ENCODE results near the gene TMEM81.

Gene TMEM81

GRCh38 chr1:205057808-205058575, 26.3 kb downstream of the TMEM81 start:
- DNase-seq = no peak

GRCh38 chr1:205056956-205057568, 27.2 kb downstream of the TMEM81 start:
- no peak for DNase-seq

- DNase-seq = no peak
Observed at GRCh38 chr1:205056188-205056611, 28.1 kb downstream of the TMEM81 start.

DNA sequence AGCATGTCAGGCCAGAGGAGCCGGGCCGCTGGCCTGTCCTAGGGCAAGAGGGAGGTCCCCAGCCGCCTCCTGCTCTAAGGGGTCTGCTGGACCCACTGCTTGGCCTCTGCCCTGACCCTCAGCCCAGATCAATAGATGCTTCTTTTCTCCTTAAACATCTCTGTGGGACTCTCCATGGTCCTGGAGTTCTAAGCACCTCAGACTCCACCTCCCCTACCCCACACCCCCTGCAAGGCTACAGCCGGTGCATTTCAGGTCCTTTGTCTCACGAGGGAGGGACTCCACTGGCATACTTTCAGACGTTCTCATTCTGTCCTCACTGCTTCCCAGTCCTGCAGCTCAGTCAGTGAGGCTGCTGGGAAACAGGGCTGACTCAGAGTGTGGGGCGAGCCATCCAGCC, 30.2 kb downstream of the TMEM81 start:
- DNase-seq = no peak

- no peak for DNase-seq
Observed at GRCh38 chr1:205053296-205053695, 31.0 kb downstream of the TMEM81 start.

DNA sequence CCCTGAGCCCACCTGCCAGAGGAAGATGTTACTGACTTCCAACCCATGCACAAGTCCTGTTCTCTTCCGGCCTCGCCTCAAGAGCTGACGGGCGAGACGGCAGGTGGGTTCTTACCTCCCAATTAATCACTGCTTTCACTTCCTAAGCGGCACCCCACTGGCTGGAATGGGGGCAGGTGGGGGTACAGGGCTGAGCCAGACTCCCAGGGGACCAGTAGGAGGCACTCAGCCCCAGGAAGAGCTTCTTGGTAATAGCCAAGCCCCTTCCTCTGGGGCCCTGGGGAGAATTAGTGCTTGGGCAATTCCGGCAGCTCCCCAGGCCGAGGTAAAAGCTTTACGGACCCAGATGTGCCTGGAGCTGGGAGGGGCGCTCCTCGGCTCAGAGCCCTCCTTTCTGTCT, 31.6 kb downstream of the TMEM81 start:
- no peak for DNase-seq

DNA sequence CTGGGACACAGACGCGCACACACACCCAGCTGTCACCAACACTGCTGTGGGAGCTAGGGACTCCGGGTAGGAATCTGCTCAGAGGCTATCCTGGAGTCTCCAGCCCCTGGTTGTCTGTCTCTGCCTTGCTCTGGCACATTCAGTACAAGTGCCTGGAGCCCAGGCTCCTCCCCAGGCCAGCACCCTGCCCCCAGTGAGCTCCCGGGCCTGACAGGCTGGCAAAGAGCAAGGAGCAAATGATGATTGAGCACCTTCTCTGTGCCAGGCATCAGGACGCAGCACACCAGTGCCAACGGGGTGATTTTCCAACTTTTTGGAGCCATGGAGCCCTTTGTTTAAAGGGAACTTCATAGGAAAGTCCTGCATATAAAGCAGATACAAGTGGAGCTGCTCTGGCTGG, 34.8 kb downstream of the TMEM81 start:
- DNase-seq = no peak

DNA sequence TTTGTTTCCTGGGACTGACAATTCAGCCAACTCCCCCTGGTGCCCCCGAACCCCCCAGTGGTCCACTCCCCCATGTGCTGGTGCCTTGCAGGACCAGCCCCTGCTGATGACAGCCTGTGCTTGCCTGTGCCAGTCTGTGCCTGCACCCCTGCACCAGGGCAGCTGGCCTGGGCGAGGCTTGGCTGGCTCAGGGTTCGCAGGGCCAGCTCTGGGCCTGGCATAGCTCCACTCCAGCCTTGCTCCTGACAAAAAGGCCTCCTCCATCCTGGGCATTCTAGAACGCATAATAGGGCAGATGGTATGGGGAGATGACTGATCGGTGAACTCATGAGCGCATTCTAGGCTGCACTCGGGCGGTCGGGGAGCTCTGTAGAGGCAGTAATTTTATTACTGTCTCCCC, 35.9 kb downstream of the TMEM81 start:
- DNase-seq = no peak

GRCh38 chr1:205047764-205048231, 36.5 kb downstream of the TMEM81 start:
- no peak for DNase-seq

- DNase-seq = no peak
Observed at GRCh38 chr1:205046870-205047269, 37.4 kb downstream of the TMEM81 start.

DNA sequence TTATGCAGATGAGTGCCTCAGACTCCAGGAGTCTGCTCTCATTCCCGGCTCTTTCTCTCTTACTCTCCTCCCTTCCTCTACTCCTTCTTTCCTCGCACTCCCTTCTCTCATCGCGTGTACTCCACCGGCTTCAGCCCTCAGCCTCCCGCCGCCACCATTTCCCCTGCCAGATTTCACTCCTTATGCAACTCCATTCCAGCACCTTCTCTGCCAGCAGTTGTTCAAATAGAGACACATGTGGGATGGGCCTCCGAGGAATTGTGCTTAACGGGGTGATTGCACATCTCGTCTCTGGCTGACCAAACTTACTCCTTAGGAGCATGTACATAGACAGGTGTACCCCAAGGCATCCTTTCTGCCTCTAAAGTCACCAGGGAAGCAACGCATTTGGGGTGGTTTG, 39.1 kb downstream of the TMEM81 start:
- no peak for DNase-seq

DNA sequence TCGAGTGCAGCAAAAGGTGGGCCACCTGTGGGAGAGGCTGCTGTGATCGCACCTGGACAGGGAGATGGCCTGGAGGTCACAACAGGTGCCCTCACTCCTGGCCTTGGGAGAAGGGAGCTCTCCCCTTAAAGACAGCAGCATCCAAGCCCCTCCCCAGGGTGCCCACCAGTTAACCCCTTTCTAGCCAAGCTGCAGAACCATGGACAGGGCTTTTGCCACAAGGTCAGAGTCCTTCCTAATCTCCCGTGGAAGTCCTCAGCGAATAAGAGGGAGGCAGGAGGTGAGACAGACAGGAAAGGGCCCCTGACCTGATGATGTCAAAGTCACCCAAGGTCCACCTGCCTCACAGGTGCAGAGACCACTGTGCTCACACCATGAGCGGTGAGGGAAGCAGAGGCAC, 39.5 kb downstream of the TMEM81 start:
- DNase-seq = no peak

DNA sequence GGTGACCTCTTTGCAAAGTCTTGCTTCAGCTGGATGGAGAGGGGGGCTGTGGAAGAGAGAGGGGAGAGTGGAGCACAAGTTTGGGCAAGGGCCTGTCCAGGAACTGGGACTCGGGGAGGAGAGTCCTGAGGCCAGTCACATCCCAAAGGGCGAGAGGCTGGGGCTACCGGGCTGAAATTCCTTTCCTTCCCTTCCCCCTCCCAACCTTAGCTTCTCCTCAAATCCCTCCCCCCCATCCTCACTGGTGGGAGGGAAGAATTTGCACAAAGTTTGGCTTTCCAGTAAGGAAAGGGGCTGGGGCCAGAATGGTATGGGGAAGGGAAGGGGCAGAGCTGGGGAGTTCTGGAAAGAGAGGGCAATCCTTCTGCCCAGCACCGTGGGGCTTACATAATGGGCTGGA, 40.4 kb downstream of the TMEM81 start:
- DNase-seq = no peak

DNA sequence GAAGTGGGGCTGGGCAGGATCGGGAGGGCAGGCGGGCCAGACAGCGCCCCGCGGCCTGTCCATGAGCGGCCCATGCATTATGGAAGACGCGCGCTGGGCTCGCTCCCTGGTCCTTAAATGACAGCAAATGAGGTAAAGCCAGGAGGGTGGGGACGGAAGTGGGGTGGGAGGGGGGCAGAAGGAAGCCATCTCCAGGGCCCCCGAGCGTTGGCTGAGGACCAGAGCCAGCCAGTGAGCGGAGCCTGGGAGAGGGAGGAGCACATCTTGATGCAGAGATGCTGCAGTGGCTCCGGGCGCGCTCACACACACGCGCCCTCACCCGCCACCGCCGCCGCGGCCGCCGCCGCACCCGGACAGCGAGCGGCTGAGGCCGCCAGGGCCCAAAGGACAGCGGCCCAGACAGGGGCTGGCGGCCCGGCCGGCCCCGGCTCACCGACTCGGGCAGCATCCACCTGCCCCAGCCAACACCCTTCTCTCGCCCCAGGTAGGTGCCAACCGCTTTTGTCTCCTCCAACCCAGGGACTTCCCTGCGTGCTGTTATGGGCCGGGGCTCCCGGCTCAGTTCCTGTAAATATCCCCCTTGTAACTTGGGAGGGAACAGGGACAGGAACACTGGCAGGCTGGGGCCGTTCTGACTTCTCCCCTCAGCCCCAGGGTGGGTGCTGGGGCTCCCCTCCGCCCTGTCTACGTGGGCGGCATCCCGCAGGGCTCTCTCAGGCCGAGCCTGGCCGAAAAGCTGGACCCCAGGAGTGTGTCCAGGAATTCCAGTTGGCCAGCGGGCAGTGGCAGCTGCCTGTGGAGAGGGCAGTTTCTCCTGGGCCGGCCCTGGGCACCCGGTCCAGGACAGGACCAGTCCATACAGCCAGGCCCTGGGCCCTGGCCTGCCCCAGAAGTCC, 41.1 kb downstream of the TMEM81 start, which contains the start of gene CNTN2:
CNTN2 (plus strand) TSS at position 302 of the 896 bp plus-strand sequence. CDS start 9,974 bp downstream, outside the sequence.
- DNase-seq = no peak

DNA sequence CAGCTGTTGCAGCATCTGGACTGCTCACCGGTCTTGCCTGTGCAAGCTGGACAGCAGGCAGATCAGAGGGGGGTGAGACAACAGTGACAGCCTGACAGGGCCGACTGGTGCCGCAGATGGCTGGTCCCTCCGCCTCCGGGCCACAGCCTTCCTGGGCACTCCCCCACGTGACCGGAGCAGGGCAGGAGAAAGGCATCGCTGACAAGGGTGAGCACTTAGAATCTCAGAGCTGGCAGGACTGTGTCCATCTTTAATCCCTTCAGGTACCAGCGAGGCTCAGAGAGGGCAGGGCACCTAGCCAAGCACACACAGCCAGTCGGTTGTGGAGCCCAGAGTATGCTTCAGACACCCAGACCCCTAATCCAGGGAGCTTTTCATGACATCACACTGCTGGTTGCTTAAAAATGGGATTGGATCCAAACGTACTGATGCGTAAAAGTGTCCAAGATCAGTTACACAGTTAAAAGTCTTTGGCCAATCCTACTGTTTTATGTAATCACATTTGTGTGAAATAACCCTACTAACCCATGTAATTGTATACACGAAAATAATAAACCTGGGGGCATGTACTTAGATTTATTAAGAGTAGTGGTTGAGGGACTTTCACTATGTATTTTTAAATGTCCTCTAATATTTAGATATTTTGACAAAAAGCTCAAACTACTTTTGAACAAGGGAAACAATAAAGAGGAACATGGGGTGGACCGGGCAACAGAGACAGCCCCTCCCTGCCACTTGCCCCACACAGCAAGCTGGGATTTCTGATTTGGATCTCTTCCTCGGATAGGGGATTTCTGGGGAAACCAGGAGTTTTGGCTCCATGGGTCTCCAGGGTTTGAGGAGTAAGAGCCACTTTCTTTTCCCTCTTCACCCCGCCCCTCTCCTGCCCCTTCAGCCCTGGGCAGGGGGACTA, 42.0 kb downstream of the TMEM81 start:
- no peak for DNase-seq

- no peak for DNase-seq
Observed at GRCh38 chr1:205041001-205041715, 43.1 kb downstream of the TMEM81 start.

- no peak for DNase-seq
Observed at GRCh38 chr1:205038132-205038786, 46.0 kb downstream of the TMEM81 start.

DNA sequence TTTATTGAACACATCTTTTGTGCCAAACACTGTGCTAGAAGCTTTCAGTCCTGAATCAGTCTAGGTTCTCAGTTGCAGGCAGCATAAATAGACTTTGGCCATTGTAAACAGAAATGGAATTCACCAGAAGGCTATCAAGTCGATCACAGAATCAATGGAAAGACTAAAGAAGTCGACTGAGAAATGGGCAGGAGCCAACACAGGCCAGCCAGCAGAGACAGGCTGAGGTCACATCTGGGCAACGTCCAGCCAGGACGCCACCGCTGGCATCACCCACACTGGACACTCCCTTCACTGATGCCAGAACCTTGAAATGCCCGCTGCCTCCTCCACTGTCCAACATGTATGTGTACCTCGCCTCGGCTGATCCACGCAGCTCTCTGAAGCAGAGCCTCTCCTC, 46.7 kb downstream of the TMEM81 start:
- no peak for DNase-seq
